Measurements from ENCODE around the gene C12orf56.
"Not testable (repeated sequence)": the region's sequence is repeated elsewhere in the genome, so short reads cannot be mapped to it uniquely, and the experiment has no call there.

The C12orf56 gene

DNA sequence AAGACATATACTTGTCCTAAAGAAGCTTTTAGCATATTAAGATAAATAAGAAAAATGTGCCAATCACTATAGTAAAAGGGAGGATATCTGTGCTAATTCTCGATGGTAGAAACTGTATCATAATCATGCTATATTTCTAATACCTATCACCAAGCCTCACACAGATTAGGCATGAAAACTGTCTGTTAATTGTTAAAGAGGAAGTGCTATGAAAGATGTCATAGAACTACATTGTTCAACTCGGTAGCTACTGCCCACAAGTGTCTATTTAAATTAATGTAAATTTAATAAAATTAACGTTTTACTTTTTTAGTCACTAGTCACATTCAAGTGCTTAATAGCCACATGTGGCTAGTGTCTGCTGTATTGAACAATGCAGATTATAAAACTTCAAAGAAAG is 90.9 kb downstream of the C12orf56 start:
- DNase-seq = no peak

DNA sequence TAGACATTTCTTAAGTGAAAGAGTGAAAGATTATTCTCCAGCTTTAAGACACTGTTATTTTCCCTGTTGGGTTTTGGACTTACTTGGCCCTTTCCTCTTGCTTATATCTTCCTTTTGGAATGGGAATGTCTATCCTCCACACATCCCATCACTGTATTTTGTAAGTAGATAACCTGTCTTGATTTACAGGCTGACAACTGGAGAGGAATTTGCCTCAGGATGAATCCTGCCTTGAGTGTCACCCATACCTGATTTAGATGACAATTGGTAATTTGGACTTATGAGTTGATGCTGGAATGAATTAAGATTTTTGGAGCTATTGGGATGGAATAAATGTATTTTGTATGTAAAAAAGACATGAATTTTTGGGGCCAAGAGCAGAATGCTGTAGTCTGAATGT is 94.3 kb downstream of the C12orf56 start:
- DNase-seq = no peak

DNA sequence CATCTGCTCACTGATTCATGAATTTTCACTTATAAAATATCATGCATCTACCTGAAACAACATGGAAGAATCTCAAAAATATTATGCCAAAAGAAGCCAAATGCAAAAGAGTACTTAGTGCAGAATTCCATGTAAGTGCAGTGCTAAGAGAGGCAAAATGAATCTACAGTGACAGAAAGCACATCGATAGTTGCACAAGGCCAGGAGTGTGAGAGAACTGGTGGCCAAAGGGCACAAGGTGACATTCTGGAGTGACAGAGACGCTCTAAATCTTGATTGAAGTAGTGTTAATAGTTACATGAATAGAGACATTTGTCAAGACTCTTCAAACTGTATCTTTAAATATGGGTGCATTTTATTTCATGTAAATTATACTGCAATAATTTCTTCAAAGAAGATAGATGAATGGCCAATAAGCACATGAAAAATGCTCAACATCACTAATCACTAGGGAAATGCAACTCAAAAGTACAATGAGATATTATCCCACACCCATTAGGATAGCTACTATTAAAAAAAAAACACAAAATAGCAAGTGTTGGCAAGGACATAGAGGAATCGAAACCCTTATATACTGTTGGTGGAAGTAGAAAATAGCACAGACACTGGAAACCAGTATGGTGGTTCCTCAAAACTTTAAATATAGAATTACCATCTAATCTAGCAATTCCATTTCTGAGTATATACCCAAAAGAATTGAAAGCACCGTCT is 96.7 kb downstream of the C12orf56 start:
- no peak for DNase-seq

GRCh38 chr12:64293174-64293573 is 97.4 kb downstream of the C12orf56 start:
- DNase-seq = not testable (repeated sequence)

- no peak for DNase-seq
These were observed 104.0 kb downstream of the C12orf56 start for GRCh38 chr12:64286521-64286920.

GRCh38 chr12:64284256-64284655 is 106.3 kb downstream of the C12orf56 start:
- DNase-seq = no peak

DNA sequence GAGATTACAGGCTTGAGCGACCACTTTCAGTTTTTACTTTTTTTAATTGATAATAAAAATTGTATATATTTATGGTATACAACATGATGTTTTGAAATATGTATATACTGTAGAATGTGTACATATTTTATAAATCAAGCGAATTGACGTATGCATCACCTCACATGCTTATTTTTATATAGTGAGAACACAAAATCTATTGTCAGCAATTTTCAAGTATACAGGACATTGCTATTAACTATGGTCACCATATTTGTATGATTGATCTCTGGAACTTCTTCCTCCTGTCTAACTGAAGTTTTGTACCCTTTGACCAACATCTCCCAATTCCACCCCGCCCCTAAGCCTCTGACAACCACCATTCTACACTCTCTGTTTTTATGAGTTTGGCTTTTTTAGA is 112.1 kb downstream of the C12orf56 start:
- no peak for DNase-seq

GRCh38 chr12:64273527-64274403 is 116.8 kb downstream of the C12orf56 start:
- DNase-seq = no peak

GRCh38 chr12:64270411-64270810 is 120.1 kb downstream of the C12orf56 start:
- DNase-seq = no peak

DNA sequence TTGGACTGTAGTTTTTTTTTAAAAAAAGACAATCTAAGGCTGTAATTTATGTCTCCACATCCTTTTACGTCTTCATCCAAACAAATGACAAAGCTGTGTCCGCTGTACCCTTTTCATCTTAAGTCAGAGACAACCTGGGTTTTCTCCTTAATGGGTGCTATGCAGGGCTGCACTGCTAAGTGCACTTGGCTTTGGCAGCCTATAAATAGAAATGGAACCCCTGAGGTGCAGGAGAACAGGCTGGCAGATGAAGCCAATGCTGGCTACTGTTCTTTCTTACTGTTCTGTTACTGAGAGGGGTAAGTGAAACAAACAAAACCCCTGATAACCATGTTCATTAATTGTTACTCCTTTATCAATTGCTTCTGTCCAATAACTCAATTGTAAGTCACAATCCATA is 121.4 kb downstream of the C12orf56 start:
- DNase-seq = no peak

DNA sequence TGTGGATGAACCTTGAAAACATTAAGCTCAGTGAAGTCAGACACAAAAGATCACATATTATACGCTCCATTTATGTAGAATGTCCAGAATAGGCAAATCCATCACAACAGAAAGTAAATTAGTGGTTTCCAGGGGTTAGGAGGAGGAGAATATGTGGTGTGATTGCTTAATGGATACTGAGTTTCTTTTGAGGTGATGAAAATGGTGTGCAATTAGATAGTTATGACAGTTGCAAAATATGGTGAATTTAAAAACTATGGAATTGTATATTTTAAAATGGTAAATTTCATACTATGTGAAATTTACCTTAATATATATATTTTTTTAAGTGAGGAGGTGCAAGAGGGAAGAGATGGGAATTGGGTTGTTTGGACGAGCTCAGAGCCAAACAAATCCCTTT is 122.1 kb downstream of the C12orf56 start:
- no peak for DNase-seq

DNA sequence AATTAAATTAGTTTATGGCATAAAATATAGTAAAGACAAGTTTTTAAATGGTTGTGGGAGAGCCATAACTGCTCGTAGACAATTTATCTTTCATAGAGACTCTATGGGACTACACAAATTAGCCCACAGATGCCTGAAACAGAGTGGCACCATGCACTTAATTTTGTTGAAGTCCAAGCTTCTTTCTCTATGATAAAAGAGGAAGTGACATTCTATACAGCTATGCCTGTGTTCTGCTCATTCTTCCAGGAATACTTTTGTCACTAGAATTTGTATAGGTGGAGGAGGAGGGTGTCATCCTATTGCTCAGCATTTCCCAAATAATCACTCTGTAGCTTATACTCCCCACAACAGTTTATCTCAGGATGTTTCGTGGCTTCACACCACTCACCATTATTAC is 124.7 kb downstream of the C12orf56 start:
- DNase-seq = no peak

DNA sequence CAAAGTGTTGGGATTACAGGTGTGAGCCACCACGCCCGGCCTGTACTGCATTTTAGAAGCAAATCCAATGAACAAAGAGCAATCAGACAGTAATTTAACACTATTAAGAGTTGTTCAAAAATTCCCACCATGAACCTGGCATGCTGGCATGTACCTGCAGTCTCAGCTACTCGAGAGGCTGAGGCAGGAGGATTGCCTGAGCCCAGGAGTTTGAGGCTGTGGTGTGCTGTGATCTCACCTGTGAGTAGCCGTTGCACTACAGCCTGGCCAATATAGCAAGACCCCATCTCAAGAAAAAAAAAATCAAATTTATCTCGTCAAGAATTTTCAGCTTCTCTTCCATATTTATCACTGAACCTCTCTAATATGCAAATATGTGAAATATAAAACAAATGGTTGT is 128.7 kb downstream of the C12orf56 start:
- no peak for DNase-seq

DNA sequence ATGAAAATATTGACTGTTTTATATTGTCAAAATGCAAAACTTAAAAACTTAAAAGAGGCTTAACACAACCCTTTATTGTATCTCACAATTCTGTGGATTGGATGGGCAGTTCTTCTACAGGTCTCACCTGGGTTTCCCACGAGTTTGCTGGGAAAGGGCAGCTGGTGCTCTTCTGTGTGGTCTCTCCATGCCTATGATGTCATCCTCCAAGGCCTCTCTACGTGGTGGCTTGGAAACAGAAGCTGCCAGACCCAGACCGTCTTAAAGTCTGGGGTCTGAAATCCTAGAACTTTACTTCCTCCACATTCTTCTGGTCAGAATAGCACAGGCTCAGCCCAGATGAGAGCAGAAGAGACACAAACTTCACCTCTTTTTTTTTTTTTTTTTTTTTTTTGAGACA is 132.0 kb downstream of the C12orf56 start:
- DNase-seq = no peak

DNA sequence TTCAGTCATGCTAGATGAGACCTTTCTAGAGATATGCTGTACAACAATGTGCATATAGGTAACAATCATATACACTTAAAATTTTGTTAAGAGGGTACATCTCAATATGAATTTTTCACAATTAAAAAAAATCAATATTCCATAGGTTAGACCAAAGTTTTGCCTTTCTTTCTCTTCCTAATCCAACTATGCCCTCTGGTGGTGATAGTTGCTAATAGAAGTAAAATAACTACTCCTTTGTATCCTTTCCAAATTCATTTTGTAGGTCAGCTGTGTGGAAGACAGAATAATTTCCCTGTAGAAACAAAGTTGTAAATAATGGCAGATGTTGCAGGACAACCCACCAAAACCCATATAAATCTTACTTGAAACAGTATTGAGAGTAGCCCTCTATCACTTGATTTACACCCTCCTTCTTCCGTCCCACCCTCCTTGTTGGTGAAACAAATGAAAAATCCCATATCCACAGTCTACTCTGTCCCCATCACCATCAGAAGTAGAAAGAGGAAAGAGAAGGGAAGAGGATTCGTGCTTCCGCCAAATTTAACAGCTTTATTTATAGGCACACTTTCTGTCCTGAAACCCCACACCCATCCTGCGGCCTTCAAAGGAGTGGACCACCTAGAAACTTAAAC is 134.3 kb downstream of the C12orf56 start:
- no peak for DNase-seq

DNA sequence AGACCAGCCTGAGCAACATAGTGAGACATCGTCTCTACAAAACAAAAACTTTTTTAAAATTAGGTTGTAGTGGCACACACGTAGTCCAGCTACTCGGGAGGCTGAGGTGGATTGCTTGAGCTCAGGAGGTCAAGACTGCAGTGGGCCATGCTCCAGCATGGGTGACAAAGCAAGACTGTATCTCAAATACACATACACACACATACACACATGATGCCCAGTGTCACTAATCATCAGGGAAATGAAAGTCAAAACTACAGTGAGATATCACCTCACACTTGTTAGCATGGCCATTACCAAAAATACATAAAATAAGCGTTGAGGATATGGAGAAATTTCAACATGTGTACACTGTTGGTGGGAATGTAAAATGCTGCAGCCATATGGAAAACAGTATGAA is 135.3 kb downstream of the C12orf56 start:
- no peak for DNase-seq

DNA sequence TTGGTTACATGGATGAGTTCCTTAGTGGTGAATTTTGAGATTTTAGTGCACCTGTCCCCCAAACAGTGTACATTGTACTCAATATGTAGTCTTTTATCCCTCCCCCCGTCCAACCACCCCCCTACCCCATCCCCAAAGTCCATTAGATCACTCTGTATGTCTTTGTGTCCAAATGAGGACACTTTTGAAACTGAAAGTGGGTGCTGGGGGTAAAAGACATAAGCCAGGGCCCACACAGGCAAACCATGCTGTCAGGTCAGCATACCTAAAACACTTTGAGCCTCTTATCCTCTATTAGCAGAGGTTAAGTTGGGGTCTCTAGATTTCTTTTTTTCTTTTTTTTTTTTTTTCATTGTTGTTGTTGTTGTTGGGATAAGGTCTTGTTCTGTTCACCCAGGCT is 137.2 kb downstream of the C12orf56 start:
- DNase-seq = no peak

GRCh38 chr12:64252681-64253080 is 137.9 kb downstream of the C12orf56 start:
- no peak for DNase-seq

DNA sequence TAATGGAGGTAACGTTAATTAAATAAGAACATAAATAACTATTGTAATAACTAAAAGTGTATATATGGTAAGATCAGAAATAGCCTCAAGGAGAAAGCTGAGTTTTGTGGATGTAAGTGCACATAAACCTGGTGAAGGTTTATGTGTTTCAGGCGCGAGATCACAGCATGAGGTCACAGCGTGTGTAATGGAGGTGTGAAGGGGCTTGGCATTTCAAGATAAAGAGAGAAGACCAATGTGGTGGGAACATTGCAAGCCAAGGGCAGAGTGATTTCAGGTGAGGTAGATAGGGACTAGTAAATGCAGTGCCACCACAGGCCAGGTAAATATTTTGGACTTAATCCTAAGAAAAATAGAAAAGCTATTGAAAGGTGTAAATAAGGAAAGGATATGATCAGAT is 146.7 kb downstream of the C12orf56 start:
- DNase-seq = no peak

DNA sequence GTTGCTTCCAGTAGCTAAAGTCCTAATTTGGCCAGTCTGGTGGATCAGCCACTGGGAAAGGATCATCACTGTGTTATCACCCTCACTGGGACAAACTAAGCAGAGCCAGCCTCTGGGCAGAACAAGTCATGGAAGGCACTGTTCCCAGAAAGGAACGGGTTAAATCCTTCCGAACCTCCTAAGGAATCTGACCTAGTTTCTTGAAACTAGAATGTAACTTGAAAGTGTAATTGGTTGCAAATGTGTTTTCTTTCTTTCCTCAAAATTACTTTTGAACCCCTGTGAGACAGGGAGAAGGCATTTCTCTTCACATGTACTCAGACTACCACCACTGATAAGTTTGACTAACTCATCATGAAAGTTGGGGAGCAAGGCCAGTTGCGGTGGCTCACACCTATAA is 149.8 kb downstream of the C12orf56 start:
- no peak for DNase-seq

- DNase-seq = no peak
These were observed 153.2 kb downstream of the C12orf56 start for GRCh38 chr12:64237382-64237781.

- DNase-seq = no peak
These were observed 154.0 kb downstream of the C12orf56 start for GRCh38 chr12:64236549-64236948.

GRCh38 chr12:64232196-64232595 is 158.4 kb downstream of the C12orf56 start:
- DNase-seq = no peak

DNA sequence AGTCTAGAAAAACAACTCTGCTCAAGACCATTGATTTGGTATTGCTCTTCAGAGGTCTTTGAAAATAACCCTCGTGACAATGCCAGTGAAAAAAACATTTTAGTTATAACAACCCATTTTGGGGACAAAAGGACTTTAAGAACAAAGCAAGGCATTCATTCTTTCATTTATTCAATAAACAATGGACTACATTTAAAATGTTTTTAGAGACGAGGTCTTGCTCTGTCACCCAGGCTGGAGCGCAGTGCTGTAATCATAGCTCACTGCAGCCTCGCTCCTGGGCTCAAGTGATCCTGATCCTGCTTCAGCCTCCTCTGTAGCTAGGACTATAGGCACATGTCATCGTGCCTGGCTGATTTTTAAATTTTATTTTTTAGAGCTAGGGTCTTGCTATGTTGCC is 160.8 kb downstream of the C12orf56 start:
- DNase-seq = no peak

Measured in activated CD4-positive, CD25-positive, alpha-beta regulatory T cell treated with anti-CD3 and anti-CD28 coated beads, Interleukin-2, amount 50 U/mL, for 72 hours (primary cell).